Urinary bladder (tissue), 4 donors: ENCODE data around the gene CHD5. TPM values are rescaled to one million over a fixed set of nuclear protein-coding genes. Genes with fewer than 3 reads are reported as not detected.
"Not testable (repeated sequence)": the region's sequence is repeated elsewhere in the genome, so short reads cannot be mapped to it uniquely, and the experiment has no call there.

Experiments used
- DNase-seq: peaks from one replicate; pipeline ENCODE4 v3.0.0-alpha.2; 2015; ENCODE audit errors: extremely low spot score
- H3K27ac ChIP-seq: one replicate; pipeline ENCODE4 v1.5.1; 2013; ENCODE audit warnings: low read depth, mild to moderate bottlenecking, moderate library complexity
- H3K36me3 ChIP-seq: one replicate; pipeline ENCODE4 v1.6.1; 2013; ENCODE audit warnings: mild to moderate bottlenecking, moderate library complexity; ENCODE audit not compliant: insufficient read depth
- H3K4me1 ChIP-seq: one replicate; pipeline ENCODE4 v1.6.1; 2013; ENCODE audit warnings: mild to moderate bottlenecking, moderate library complexity; ENCODE audit not compliant: insufficient read depth
- H3K4me3 ChIP-seq: one replicate; pipeline ENCODE4 v1.5.1; 2013; ENCODE audit warnings: low read depth, low read length
- WGBS: extraction: QIAGEN DNeasy Blood & Tissue Kit; methylation state at CpG from one replicate; pipeline ENCODE4 v1.1.7; 2013; 5-methylcytosine and 5-hydroxymethylcytosine counted together
- polyA plus RNA-seq: library from polyadenylated mRNA; stranded (reverse); fragments of 200-250 nt; gene quantifications from one replicate; pipeline ENCODE4 v1.2.3, GENCODE V29; 2013
- total RNA-seq: library from RNA; depleted of rRNA; stranded (reverse); fragments of >200 nt; gene quantifications from one replicate; pipeline ENCODE4 v1.2.3, GENCODE V29; 2014
- donor health status: healthy with polysubstance abuse.
- donor health status: healthy.

CHD5 gene
- total and polyA plus RNA-seq, 2 donors: 0.53 to 1.6 TPM

- DNase-seq: no peak
- Histone ChIP-seq H3K36me3 (no peaks in the 10 kb centered on the region), H3K4me1 (no peaks in the 10 kb centered on the region), H3K4me3 (no peak overlapping the region), H3K27ac (no peak overlapping the region)
- 87% methylated on average over 9 of the region's 9 CpGs for WGBS
Observed at GRCh38 chr1:6070450-6070974, 109.6 kb downstream of the CHD5 start.

GRCh38 chr1:6069573-6069972 lies 110.5 kb downstream of the CHD5 start:
- Histone ChIP-seq H3K4me3 (no peak overlapping the region), H3K36me3 (no peaks in the 10 kb centered on the region), H3K4me1 (no peaks in the 10 kb centered on the region), H3K27ac (no peak overlapping the region)
- 79% methylated on average over 14 of the region's 14 CpGs for WGBS
- DNase-seq: no peak

DNA sequence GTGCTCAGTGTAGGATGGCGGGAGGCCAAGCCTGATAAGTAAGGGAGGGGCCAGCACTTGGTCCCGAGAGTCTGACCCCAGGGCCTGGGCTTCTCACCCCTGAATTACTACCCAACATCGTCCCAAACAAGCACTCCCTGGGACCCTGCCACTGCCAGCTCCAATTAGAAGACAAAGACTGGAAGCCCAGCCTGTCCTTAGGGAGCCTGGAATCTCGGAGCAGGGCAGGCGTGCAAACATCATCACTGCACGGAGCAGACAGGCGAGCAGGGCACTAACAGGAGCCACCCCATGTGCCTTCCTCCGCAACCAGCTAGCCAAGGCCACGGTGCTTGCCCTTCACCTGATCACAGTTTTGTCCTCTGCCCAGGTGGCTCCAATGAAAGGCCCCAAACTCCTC lies 111.2 kb downstream of the CHD5 start:
- no peak overlapping the region for H3K27ac ChIP-seq
- no peaks in the 10 kb centered on the region for H3K36me3 ChIP-seq
- no peak overlapping the region for H3K4me3 ChIP-seq
- 82% methylated on average over 9 of the region's 9 CpGs for WGBS
- DNase-seq: no peak
- H3K4me1 ChIP-seq: no peaks in the 10 kb centered on the region

GRCh38 chr1:6068073-6068472 lies 112.0 kb downstream of the CHD5 start:
- WGBS: 85% methylated on average over 5 of the region's 5 CpGs
- Histone ChIP-seq H3K4me3 (no peak overlapping the region), H3K4me1 (no peaks in the 10 kb centered on the region)

DNA sequence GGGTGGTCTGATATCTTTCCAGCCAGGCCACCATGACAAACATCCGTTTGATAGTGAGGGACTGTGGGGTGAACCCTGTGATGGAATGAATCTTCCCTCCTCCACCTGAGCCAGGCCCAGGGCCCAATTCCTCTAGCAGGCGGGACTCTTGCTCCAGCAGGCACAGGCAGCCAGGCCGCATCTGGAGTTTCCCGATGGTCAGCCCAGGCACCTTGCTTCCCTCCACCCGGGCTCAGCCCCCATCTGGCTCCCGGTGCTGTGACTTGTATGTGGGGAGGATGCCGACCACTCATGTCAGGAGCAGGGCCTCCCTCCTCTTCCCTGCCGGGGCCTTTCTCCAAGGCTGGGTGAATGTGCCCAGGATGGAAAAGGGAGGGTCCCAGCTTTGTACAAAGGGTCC lies 113.4 kb downstream of the CHD5 start:
- H3K27ac ChIP-seq: no peak overlapping the region
- WGBS: 76% methylated on average over 8 of the region's 8 CpGs
- no peak for DNase-seq

More at GRCh38 chr1:6068073-6068472, 112.0 kb downstream of the CHD5 start:
- no peaks in the 10 kb centered on the region for H3K36me3 ChIP-seq
- H3K27ac ChIP-seq: no peak overlapping the region
- DNase-seq: no peak

GRCh38 chr1:6065093-6065858 lies 114.8 kb downstream of the CHD5 start:
- H3K36me3 ChIP-seq: no peaks in the 10 kb centered on the region
- no peak overlapping the region for H3K4me3 ChIP-seq
- H3K27ac ChIP-seq: no peak overlapping the region
- no peak for DNase-seq
- H3K4me1 ChIP-seq: no peaks in the 10 kb centered on the region
- WGBS: 79% methylated on average over 28 of the region's 28 CpGs

More for the DNA sequence above, 113.4 kb downstream of the CHD5 start:
- Histone ChIP-seq H3K36me3 (no peaks in the 10 kb centered on the region), H3K4me1 (no peaks in the 10 kb centered on the region), H3K4me3 (no peak overlapping the region)

- H3K36me3 ChIP-seq, H3K4me3 ChIP-seq, H3K27ac ChIP-seq, H3K4me1 ChIP-seq, DNase-seq: not testable (repeated sequence)
- 83% methylated on average over 7 of the region's 7 CpGs for WGBS
Observed at GRCh38 chr1:6063532-6064053, 116.5 kb downstream of the CHD5 start.

DNA sequence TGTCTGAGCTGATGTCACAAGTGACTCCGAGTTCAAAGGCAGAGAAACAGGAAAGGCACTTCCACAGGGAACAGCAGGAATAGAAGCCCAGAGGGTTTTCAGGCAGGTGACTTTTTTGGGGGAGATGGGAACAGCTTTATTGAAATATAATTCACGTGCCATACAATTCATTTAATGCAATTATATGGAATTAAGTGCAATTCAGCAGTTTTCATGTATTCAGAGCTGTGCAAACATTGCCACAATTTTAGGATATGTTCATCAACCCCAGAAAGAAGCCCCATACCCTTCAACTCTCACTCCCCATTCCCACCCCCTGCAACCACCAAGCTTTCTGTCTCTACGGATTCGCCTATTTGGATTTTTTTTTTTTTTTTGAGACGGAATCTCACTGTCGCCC lies 117.5 kb downstream of the CHD5 start:
- Histone ChIP-seq H3K36me3 (no peaks in the 10 kb centered on the region), H3K4me1 (no peaks in the 10 kb centered on the region), H3K27ac (no peak overlapping the region), H3K4me3 (no peak overlapping the region)
- 90% methylated on average over 6 of the region's 6 CpGs for WGBS
- DNase-seq: no peak

GRCh38 chr1:6059866-6060265 lies 120.3 kb downstream of the CHD5 start:
- H3K36me3 ChIP-seq: no peaks in the 10 kb centered on the region
- no peak overlapping the region for H3K4me3 ChIP-seq
- WGBS: 92% methylated on average over 9 of the region's 9 CpGs
- no peak overlapping the region for H3K27ac ChIP-seq
- DNase-seq: no peak
- no peaks in the 10 kb centered on the region for H3K4me1 ChIP-seq

DNA sequence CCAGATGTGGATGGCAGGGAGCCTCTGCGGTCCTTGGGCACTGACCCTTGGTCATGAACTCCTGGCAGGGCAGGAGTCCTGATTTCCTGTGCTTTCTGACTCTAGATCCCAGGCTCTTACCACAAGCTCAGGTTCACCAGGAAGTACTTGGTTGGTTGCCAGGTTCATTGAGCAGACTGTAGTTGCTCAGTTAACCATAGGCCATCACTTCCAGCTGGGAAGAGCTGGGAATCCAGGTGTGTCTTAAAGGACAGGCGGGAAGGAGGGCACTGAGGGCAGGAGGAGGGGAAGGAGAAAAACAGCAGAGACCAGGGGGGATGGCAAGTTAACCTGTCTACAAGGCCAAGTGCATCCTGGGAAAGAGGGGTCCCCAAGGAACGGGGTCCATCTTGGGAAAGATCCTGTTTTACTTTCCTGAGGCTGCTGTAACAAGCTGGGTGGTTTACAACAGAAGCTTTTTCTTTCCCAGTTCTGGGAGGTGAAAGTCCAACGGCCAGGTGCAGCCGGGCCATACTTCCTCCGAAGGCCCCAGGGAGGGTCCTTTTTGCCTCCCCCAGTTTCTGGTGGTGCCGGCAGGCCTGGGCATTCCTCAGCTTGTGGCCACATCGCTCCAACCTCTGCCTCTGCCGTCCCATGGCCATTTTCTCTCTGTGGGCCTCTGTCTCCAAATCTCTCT lies 122.8 kb downstream of the CHD5 start:
- Histone ChIP-seq H3K4me3 (no peak overlapping the region), H3K36me3 (no peaks in the 10 kb centered on the region), H3K4me1 (no peaks in the 10 kb centered on the region), H3K27ac (no peak overlapping the region)
- DNase-seq: no peak
- 83% methylated on average over 9 of the region's 9 CpGs for WGBS

- 85% methylated on average over 8 of the region's 8 CpGs for WGBS
- no peak for DNase-seq
- Histone ChIP-seq H3K4me1 (no peaks in the 10 kb centered on the region), H3K36me3 (no peaks in the 10 kb centered on the region), H3K27ac (no peak overlapping the region), H3K4me3 (no peak overlapping the region)
Observed at GRCh38 chr1:6056572-6056948, 123.6 kb downstream of the CHD5 start.

GRCh38 chr1:6054596-6054995 lies 125.5 kb downstream of the CHD5 start:
- no peaks in the 10 kb centered on the region for H3K4me1 ChIP-seq
- no peaks in the 10 kb centered on the region for H3K36me3 ChIP-seq
- DNase-seq: no peak
- WGBS: 92% methylated on average over 6 of the region's 6 CpGs
- H3K4me3 ChIP-seq: no peak overlapping the region
- H3K27ac ChIP-seq: no peak overlapping the region

DNA sequence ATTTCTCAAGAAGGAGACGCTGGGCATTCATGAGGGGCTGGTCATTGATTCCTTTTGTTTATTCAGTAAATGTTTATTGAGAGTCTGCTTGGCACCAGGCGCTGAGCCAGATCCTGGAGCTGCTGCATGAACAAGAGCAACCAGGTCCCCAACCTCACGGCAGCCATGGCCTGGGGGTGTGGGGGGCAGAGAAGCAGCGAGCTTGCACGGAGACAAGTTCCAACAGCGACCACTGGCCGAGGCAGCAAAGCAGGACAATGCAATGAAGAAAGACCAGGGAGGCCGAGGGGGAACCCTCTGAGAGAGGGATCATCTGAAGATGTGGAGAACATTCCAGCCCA lies 126.9 kb downstream of the CHD5 start:
- Histone ChIP-seq H3K27ac (no peak overlapping the region), H3K4me1 (no peaks in the 10 kb centered on the region), H3K4me3 (no peak overlapping the region), H3K36me3 (no peaks in the 10 kb centered on the region)
- 28% methylated on average over 8 of the region's 8 CpGs for WGBS
- no peak for DNase-seq

GRCh38 chr1:6052543-6053205 lies 127.4 kb downstream of the CHD5 start:
- no peak for DNase-seq
- Histone ChIP-seq H3K4me3 (no peak overlapping the region), H3K27ac (no peak overlapping the region), H3K36me3 (no peaks in the 10 kb centered on the region), H3K4me1 (no peaks in the 10 kb centered on the region)
- 9% methylated on average over 16 of the region's 16 CpGs for WGBS
